Astrocyte (in vitro differentiated cells and primary cell): ENCODE measurements around the gene ACTN4. TPM values are rescaled to one million over a fixed set of nuclear protein-coding genes. Genes with fewer than 3 reads are reported as not detected.

Experiments used
- DNase-seq: peaks from one replicate; pipeline ENCODE4 v3.0.0-alpha.2; 2010; ENCODE audit warnings: low read depth
- FAIRE-seq: peaks from 2 replicates; lab custom pipeline; 2011; peaks lifted over from hg19 to GRCh38; lab: Jason Lieb, UNC
- H2AFZ ChIP-seq: 2 replicates; pipeline ENCODE4 v1.6.0; 2012; ENCODE audit warnings: low read depth, low read length, inconsistent platforms
- H3K27ac ChIP-seq: 2 replicates; pipeline ENCODE4 v1.5.1; 2011; ENCODE audit warnings: low read depth, low read length, inconsistent platforms
- H3K27me3 ChIP-seq: 2 replicates; pipeline ENCODE4 v1.6.0; 2011; ENCODE audit warnings: low read length, inconsistent platforms; ENCODE audit not compliant: insufficient read depth
- H3K36me3 ChIP-seq: 2 replicates; pipeline ENCODE4 v1.5.1; 2011; ENCODE audit warnings: low read length, inconsistent platforms; ENCODE audit not compliant: insufficient read depth
- H3K4me1 ChIP-seq: 2 replicates; pipeline ENCODE4 v1.5.1; 2011; ENCODE audit warnings: low read length, inconsistent platforms; ENCODE audit not compliant: insufficient read depth
- H3K4me2 ChIP-seq: 2 replicates; pipeline ENCODE4 v1.6.0; 2012; ENCODE audit warnings: low read length, inconsistent platforms
- H3K4me3 ChIP-seq: 2 replicates; pipeline ENCODE4 v1.5.1; 2011; ENCODE audit warnings: low read depth, mild to moderate bottlenecking, low read length, inconsistent platforms; ENCODE audit not compliant: insufficient read depth
- H3K79me2 ChIP-seq: 2 replicates; pipeline ENCODE4 v1.6.0; 2012; ENCODE audit warnings: mild to moderate bottlenecking, low read length, inconsistent platforms; ENCODE audit not compliant: insufficient read depth
- H3K9ac ChIP-seq: 2 replicates; pipeline ENCODE4 v1.6.0; 2012; ENCODE audit warnings: mild to moderate bottlenecking, low read length, inconsistent platforms
- H3K9me3 ChIP-seq: 2 replicates; pipeline ENCODE4 v1.5.1; 2012; ENCODE audit warnings: low read depth, mild to moderate bottlenecking, low read length, inconsistent platforms; ENCODE audit not compliant: insufficient read depth
- H4K20me1 ChIP-seq: 2 replicates; pipeline ENCODE4 v1.6.0; 2012; ENCODE audit warnings: low read length, inconsistent platforms; ENCODE audit not compliant: insufficient read depth
- H3K27ac Mint-ChIP-seq: one replicate; pipeline ENCODE4 v1.8.0; 2021; ENCODE audit warnings: mild to moderate bottlenecking, mixed read lengths; ENCODE audit not compliant: unreplicated experiment
- H3K27me3 Mint-ChIP-seq: one replicate; pipeline ENCODE4 v1.8.0; 2021; ENCODE audit warnings: low read depth, mixed read lengths; ENCODE audit not compliant: unreplicated experiment
- H3K36me3 Mint-ChIP-seq: one replicate; pipeline ENCODE4 v1.8.0; 2021; ENCODE audit warnings: low read depth, mixed read lengths; ENCODE audit not compliant: unreplicated experiment
- H3K4me1 Mint-ChIP-seq: one replicate; pipeline ENCODE4 v1.8.0; 2021; ENCODE audit warnings: low read depth, mixed read lengths; ENCODE audit not compliant: unreplicated experiment
- H3K4me3 Mint-ChIP-seq: one replicate; pipeline ENCODE4 v1.8.0; 2021; ENCODE audit warnings: mild to moderate bottlenecking, moderate library complexity, mixed read lengths; ENCODE audit not compliant: unreplicated experiment
- H3K9me3 Mint-ChIP-seq: one replicate; pipeline ENCODE4 v1.8.0; 2021; ENCODE audit warnings: mild to moderate bottlenecking, mixed read lengths; ENCODE audit not compliant: unreplicated experiment
- CTCF ChIP-seq: IDR thresholded peaks from 2 replicates; pipeline ENCODE4 v1.5.1; 2011; ENCODE audit warnings: low read depth, mild to moderate bottlenecking, inconsistent platforms, low read length, moderate library complexity; ENCODE audit not compliant: insufficient read depth
- EZH2 ChIP-seq: IDR thresholded peaks from 2 replicates; pipeline ENCODE4 v1.6.1; 2012; ENCODE audit warnings: mild to moderate bottlenecking, low read length, inconsistent platforms; ENCODE audit not compliant: insufficient read depth
- total RNA-seq: library from RNA; stranded (reverse); gene quantifications from 2 replicates; pipeline ENCODE4 v1.2.1, GENCODE V29; 2021

ACTN4 gene
- total RNA-seq, 1 donor from 2014 or later, result 879 TPM

GRCh38 chr19:38618590-38619360 is 28.7 kb upstream of the ACTN4 start, which contains the start of gene EIF3K:
Gene EIF3K (plus strand): TSS chr19:38619188. CDS start chr19:38619269, 81 bp downstream.
- Histone ChIP-seq H3K27ac (peak within 1 kb of the TSS; percentile 87), H3K4me1 (peaks cover 15% of the 10 kb centered on the region), H3K4me3 (peak within 1 kb of the TSS; percentile 100), H4K20me1 (peaks cover 19% of the 10 kb centered on the region), H3K9ac (peak within 1 kb of the TSS; percentile 98), H3K9me3 (no peaks in the 10 kb centered on the region), H3K27me3 (no peaks in the 10 kb centered on the region), H2AFZ (peak within 1 kb of the TSS; percentile 95), H3K36me3 (peaks cover 13% of the 10 kb centered on the region), H3K4me2 (peak within 1 kb of the TSS; percentile 99), H3K79me2 (peaks cover 26% of the 10 kb centered on the region)
- H3K9me3 Mint-ChIP-seq, result no peaks in the 10 kb centered on the region
- peak within 1 kb of the TSS; percentile 100 for H3K4me3 Mint-ChIP-seq
- H3K27me3 Mint-ChIP-seq, result no peaks in the 10 kb centered on the region
- peak within 1 kb of the TSS; percentile 99 for H3K27ac Mint-ChIP-seq
- peaks cover 3% of the 10 kb centered on the region for H3K36me3 Mint-ChIP-seq
- TF ChIP-seq EZH2, result no peak
- no peak for TF ChIP-seq CTCF
- DNase-seq (peak; percentile 94), FAIRE-seq (peak; percentile 93)
- peaks cover 8% of the 10 kb centered on the region for H3K4me1 Mint-ChIP-seq

DNA sequence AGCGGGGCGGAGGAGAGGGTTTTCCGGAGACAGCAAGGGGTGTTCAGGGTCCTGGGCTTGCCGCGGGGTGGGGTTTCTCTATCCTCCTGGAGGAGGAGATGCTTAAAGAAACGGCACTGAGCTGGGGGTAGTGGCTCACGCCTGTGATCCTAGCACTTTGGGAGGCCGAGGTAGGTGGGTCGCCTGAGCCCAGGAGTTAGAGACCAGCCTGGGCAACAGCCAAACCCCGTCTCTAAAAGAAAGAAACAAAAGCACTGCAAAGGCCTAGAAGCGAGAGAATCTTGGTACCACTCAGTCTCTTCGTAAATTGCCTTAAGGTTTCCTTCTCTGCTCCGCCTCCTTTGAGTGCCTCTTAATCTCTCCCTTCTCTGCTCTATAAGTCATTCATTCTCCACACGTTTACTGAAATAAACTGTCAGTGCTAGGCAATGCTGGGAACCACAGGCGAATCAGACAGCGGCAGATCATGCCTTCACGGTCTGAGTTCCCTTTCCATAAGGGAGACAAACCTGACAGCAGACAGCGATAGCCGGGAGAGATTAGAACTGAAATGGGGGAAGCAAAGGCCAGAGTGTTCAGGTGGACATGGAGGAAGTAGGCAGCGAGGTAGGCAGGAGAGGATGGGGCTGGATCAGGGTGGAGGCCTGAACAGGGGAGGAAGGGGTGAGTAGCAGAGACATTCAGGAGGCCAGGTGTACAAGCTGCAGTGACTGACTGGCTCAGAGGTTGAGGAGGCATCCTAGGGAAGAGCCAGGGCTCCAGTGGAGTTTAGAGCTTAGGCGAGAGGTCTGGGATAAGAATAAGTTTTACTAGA is 27.9 kb upstream of the ACTN4 start:
- peak overlapping the region; percentile 87 for H3K27ac ChIP-seq
- H3K4me2 ChIP-seq, result peak overlapping the region; percentile 99
- DNase-seq (no peak), FAIRE-seq (no peak)
- H3K27me3 ChIP-seq, result no peaks in the 10 kb centered on the region
- H3K27ac Mint-ChIP-seq, result peak overlapping the region; percentile 99
- no peak for TF ChIP-seq EZH2
- peaks cover 8% of the 10 kb centered on the region for H3K4me1 Mint-ChIP-seq
- H3K79me2 ChIP-seq, result peaks cover 26% of the 10 kb centered on the region
- no peaks in the 10 kb centered on the region for H3K9me3 ChIP-seq
- peak overlapping the region; percentile 100 for H3K4me3 Mint-ChIP-seq
- H3K36me3 Mint-ChIP-seq, result peaks cover 3% of the 10 kb centered on the region
- peaks cover 23% of the 10 kb centered on the region for H4K20me1 ChIP-seq
- H2AFZ ChIP-seq, result peak overlapping the region; percentile 91
- peak overlapping the region; percentile 100 for H3K4me3 ChIP-seq
- peaks cover 15% of the 10 kb centered on the region for H3K4me1 ChIP-seq
- H3K36me3 ChIP-seq, result peaks cover 16% of the 10 kb centered on the region
- H3K9me3 Mint-ChIP-seq, result no peaks in the 10 kb centered on the region
- H3K27me3 Mint-ChIP-seq, result no peaks in the 10 kb centered on the region
- peak overlapping the region; percentile 98 for H3K9ac ChIP-seq

- no peak for FAIRE-seq
- no peaks in the 10 kb centered on the region for H3K27me3 ChIP-seq
Observed at GRCh38 chr19:38624822-38625221, 22.6 kb upstream of the ACTN4 start.

More at GRCh38 chr19:38624822-38625221, 22.6 kb upstream of the ACTN4 start:
- Histone ChIP-seq H3K27ac (no peak overlapping the region), H3K4me1 (peaks cover 5% of the 10 kb centered on the region), H3K4me2 (no peak overlapping the region), H3K79me2 (peaks cover 16% of the 10 kb centered on the region), H3K9ac (no peak overlapping the region), H2AFZ (no peak overlapping the region), H4K20me1 (peaks cover 30% of the 10 kb centered on the region), H3K9me3 (no peaks in the 10 kb centered on the region), H3K4me3 (no peak overlapping the region), H3K36me3 (peaks cover 36% of the 10 kb centered on the region)
- TF ChIP-seq CTCF (no peak), EZH2 (no peak)
- H3K4me3 Mint-ChIP-seq, result peak overlapping the region; percentile 8
- no peak for DNase-seq
- peaks cover 6% of the 10 kb centered on the region for H3K4me1 Mint-ChIP-seq
- H3K36me3 Mint-ChIP-seq, result peaks cover 8% of the 10 kb centered on the region
- H3K9me3 Mint-ChIP-seq, result no peaks in the 10 kb centered on the region
- no peaks in the 10 kb centered on the region for H3K27me3 Mint-ChIP-seq
- H3K27ac Mint-ChIP-seq, result no peak overlapping the region
